GM21528 (cell line): Measurements from ENCODE around the gene ASTN1.
"Not testable (repeated sequence)": the region's sequence is repeated elsewhere in the genome, so short reads cannot be mapped to it uniquely, and the experiment has no call there.

ENCODE experiments used
- ATAC-seq: cut with Tn5 transposase; IDR thresholded peaks from one replicate; pipeline ENCODE4 v1.9.1; 2021; ENCODE audit warnings: mild to moderate bottlenecking, moderate library complexity; ENCODE audit not compliant: unreplicated experiment, low FRiP score

The ASTN1 gene

GRCh38 chr1:177116941-177117340, 47.6 kb downstream of the ASTN1 start:
- ATAC-seq, result no peak

GRCh38 chr1:177106614-177107365, 57.7 kb downstream of the ASTN1 start:
- ATAC-seq, result no peak

- ATAC-seq, result no peak
Observed at GRCh38 chr1:177106196-177106595, 58.3 kb downstream of the ASTN1 start.

GRCh38 chr1:177103005-177103852, 61.3 kb downstream of the ASTN1 start:
- no peak for ATAC-seq

- no peak for ATAC-seq
Observed at GRCh38 chr1:177092001-177092400, 72.5 kb downstream of the ASTN1 start.

- ATAC-seq, result no peak
Observed at GRCh38 chr1:177091040-177091439, 73.5 kb downstream of the ASTN1 start.

- ATAC-seq, result no peak
Observed at GRCh38 chr1:177088966-177089365, 75.5 kb downstream of the ASTN1 start.

- no peak for ATAC-seq
Observed at GRCh38 chr1:177082855-177083693, 81.4 kb downstream of the ASTN1 start.

GRCh38 chr1:177080564-177080963, 83.9 kb downstream of the ASTN1 start:
- ATAC-seq, result no peak

GRCh38 chr1:177077734-177078499, 86.6 kb downstream of the ASTN1 start:
- ATAC-seq, result no peak

GRCh38 chr1:177077006-177077405, 87.5 kb downstream of the ASTN1 start:
- ATAC-seq, result no peak

GRCh38 chr1:177074811-177075210, 89.7 kb downstream of the ASTN1 start:
- ATAC-seq, result not testable (repeated sequence)

GRCh38 chr1:177069490-177069889, 95.0 kb downstream of the ASTN1 start:
- no peak for ATAC-seq

GRCh38 chr1:177067752-177068410, 96.6 kb downstream of the ASTN1 start:
- no peak for ATAC-seq

- ATAC-seq, result no peak
Observed at GRCh38 chr1:177065430-177065829, 99.1 kb downstream of the ASTN1 start.

GRCh38 chr1:177063648-177064047, 100.9 kb downstream of the ASTN1 start:
- no peak for ATAC-seq

- no peak for ATAC-seq
Observed at GRCh38 chr1:177054542-177054941, 110.0 kb downstream of the ASTN1 start.

- ATAC-seq, result no peak
Observed at GRCh38 chr1:177053648-177054047, 110.9 kb downstream of the ASTN1 start.

- no peak for ATAC-seq
Observed at GRCh38 chr1:177048314-177049069, 116.0 kb downstream of the ASTN1 start.
